Measurements from ENCODE around the gene PRELID3B.
A peak's percentile ranks its signal among the peaks of the same experiment; 100 is the strongest.

GRCh38 chr20:59032713-59033059 lies 9.9 kb downstream of the PRELID3B start:
- TF ChIP-seq EZH2 (IDR thresholded peaks at IDR 0.05) = no peak
- TF ChIP-seq, protein P1, sequence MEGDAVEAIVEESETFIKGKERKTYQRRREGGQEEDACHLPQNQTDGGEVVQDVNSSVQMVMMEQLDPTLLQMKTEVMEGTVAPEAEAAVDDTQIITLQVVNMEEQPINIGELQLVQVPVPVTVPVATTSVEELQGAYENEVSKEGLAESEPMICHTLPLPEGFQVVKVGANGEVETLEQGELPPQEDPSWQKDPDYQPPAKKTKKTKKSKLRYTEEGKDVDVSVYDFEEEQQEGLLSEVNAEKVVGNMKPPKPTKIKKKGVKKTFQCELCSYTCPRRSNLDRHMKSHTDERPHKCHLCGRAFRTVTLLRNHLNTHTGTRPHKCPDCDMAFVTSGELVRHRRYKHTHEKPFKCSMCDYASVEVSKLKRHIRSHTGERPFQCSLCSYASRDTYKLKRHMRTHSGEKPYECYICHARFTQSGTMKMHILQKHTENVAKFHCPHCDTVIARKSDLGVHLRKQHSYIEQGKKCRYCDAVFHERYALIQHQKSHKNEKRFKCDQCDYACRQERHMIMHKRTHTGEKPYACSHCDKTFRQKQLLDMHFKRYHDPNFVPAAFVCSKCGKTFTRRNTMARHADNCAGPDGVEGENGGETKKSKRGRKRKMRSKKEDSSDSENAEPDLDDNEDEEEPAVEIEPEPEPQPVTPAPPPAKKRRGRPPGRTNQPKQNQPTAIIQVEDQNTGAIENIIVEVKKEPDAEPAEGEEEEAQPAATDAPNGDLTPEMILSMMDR (IDR thresholded peaks at IDR 0.05) = peak; percentile 34
- TF ChIP-seq EZH2phosphoT487 (IDR thresholded peaks at IDR 0.05) = no peak

All from neural progenitor cell (in vitro differentiated cells).